GM18498 (cell line): ENCODE measurements around the gene RGS10.
"Not testable (repeated sequence)": the region's sequence is repeated elsewhere in the genome, so short reads cannot be mapped to it uniquely, and the experiment has no call there.

ENCODE experiments used
- ATAC-seq: cut with Tn5 transposase; IDR thresholded peaks from one replicate; pipeline ENCODE4 v1.9.1; 2021; ENCODE audit warnings: mild to moderate bottlenecking, moderate library complexity; ENCODE audit not compliant: unreplicated experiment

RGS10 gene

GRCh38 chr10:119470920-119471702, 71.4 kb downstream of the RGS10 start:
- ATAC-seq = no peak

GRCh38 chr10:119469846-119470245, 72.7 kb downstream of the RGS10 start:
- no peak for ATAC-seq

GRCh38 chr10:119469325-119469707, 73.2 kb downstream of the RGS10 start:
- no peak for ATAC-seq

- no peak for ATAC-seq
Measured at GRCh38 chr10:119468542-119469324, 73.8 kb downstream of the RGS10 start.

GRCh38 chr10:119466655-119467054, 75.9 kb downstream of the RGS10 start:
- ATAC-seq = no peak

- ATAC-seq = no peak
Measured at GRCh38 chr10:119466076-119466475, 76.4 kb downstream of the RGS10 start.

GRCh38 chr10:119465085-119465484, 77.4 kb downstream of the RGS10 start:
- ATAC-seq = no peak

GRCh38 chr10:119463195-119463594, 79.3 kb downstream of the RGS10 start:
- not testable (repeated sequence) for ATAC-seq

- ATAC-seq = no peak
Measured at GRCh38 chr10:119462773-119463172, 79.7 kb downstream of the RGS10 start.

- peak; percentile 72 for ATAC-seq
Measured at GRCh38 chr10:119461923-119462322, 80.6 kb downstream of the RGS10 start.

GRCh38 chr10:119461380-119461779, 81.1 kb downstream of the RGS10 start:
- ATAC-seq = peak; percentile 53

GRCh38 chr10:119460369-119461195, 81.9 kb downstream of the RGS10 start:
- peak; percentile 4 for ATAC-seq

GRCh38 chr10:119459681-119460340, 82.7 kb downstream of the RGS10 start:
- ATAC-seq = no peak

GRCh38 chr10:119457966-119458766, 84.4 kb downstream of the RGS10 start:
- ATAC-seq = no peak

GRCh38 chr10:119456435-119456810, 86.1 kb downstream of the RGS10 start:
- ATAC-seq = no peak

- ATAC-seq = no peak
Measured at GRCh38 chr10:119455609-119456434, 86.7 kb downstream of the RGS10 start.

- ATAC-seq = no peak
Measured at GRCh38 chr10:119454990-119455389, 87.5 kb downstream of the RGS10 start.

- no peak for ATAC-seq
Measured at GRCh38 chr10:119454316-119454715, 88.2 kb downstream of the RGS10 start.

- no peak for ATAC-seq
Measured at GRCh38 chr10:119453313-119453712, 89.2 kb downstream of the RGS10 start.
